Body of pancreas (tissue), 4 donors: ENCODE data around the gene PGLYRP2.

ENCODE experiments used
- CTCF ChIP-seq, 7 experiments: fragments of 450-650 bp in 4 of 7; fragments of 200-600 bp in 3 of 7; sonication (generic) in 3 of 7; IDR thresholded peaks; one replicate each; pipeline ENCODE4 v1.5.1; 2016 to 2019; ENCODE audit warnings: antibody characterized with exemption in 7 of 7
- POLR2A ChIP-seq, 3 donors: fragments of 450-650 bp; IDR thresholded peaks; one replicate each; pipeline ENCODE4 v1.6.1; 2016; ENCODE audit warnings: antibody characterized with exemption in 3 of 3, mild to moderate bottlenecking in 2 of 3

GRCh38 chr19:15507068-15508034, 28.1 kb upstream of the PGLYRP2 start:
- TF ChIP-seq CTCF (IDR thresholded peaks at IDR 0.05): no peak
- no peak for TF ChIP-seq POLR2A (IDR thresholded peaks at IDR 0.05)
